Thoracic aorta (tissue), 2 donors: ENCODE data around the gene LURAP1L. TPM values are rescaled to one million over a fixed set of nuclear protein-coding genes. Genes with fewer than 3 reads are reported as not detected.
A peak's percentile ranks its signal among the peaks of the same experiment; 100 is the strongest.

Experiments used
- ATAC-seq: fragments of 150-250 bp; one replicate; pipeline ENCODE4 v1.8.0; 2017; ENCODE audit warnings: low read depth; ENCODE audit not compliant: insufficient number of reproducible peaks, low FRiP score
- DNase-seq: peaks from one replicate; pipeline ENCODE4 v3.0.0-alpha.2; 2020; ENCODE audit warnings: low spot score
- H3K27ac ChIP-seq, 2 donors: fragments of 200-600 bp; sonication (generic); 1 replicate in 1 of 2; 2 replicates in 1 of 2; pipeline ENCODE4 v1.5.1; 2016; ENCODE audit warnings: mild to moderate bottlenecking in 2 of 2, moderate library complexity in 2 of 2
- H3K27me3 ChIP-seq: fragments of 200-600 bp; sonication (generic); replicated peaks from 2 replicates; pipeline ENCODE4 v1.6.0; 2016; ENCODE audit warnings: mild to moderate bottlenecking; ENCODE audit not compliant: insufficient read depth
- H3K36me3 ChIP-seq: fragments of 200-600 bp; sonication (generic); one replicate; pipeline ENCODE4 v1.5.1; 2016
- H3K4me1 ChIP-seq, 2 donors: fragments of 200-600 bp; sonication (generic); 1 replicate in 1 of 2; 2 replicates in 1 of 2; pipeline versions ENCODE4 v1.5.1 to v1.6.0; 2016; ENCODE audit warnings: low read depth in 2 of 2, mild to moderate bottlenecking in 1 of 2; ENCODE audit not compliant: control insufficient read depth in 1 of 2
- H3K4me3 ChIP-seq: fragments of 200-600 bp; sonication (generic); 2 replicates; pipeline ENCODE4 v1.5.1; 2016; ENCODE audit warnings: mild to moderate bottlenecking
- H3K9me3 ChIP-seq: fragments of 200-600 bp; sonication (generic); 2 replicates; pipeline ENCODE4 v1.5.1; 2016
- CTCF ChIP-seq: fragments of 200-600 bp; sonication (generic); IDR thresholded peaks from one replicate; pipeline ENCODE4 v1.5.1; 2019; ENCODE audit warnings: antibody characterized with exemption
- total RNA-seq, 2 donors: library from RNA; depleted of rRNA; stranded (reverse); fragments of >200 nt; gene quantifications; one replicate each; pipeline versions ENCODE4 v1.1.0 to v1.2.3, GENCODE V29; 2016

Gene LURAP1L
- total RNA-seq, 2 donors from 2014 or later, result 10.3 to 14.7 TPM

- Histone ChIP-seq H3K4me3 (peak overlapping the region; percentile 83), H3K4me1 (peaks cover 13 to 23% of the 10 kb centered on the region in 2 donors), H3K9me3 (no peaks in the 10 kb centered on the region), H3K36me3 (no peaks in the 10 kb centered on the region), H3K27me3 (no peaks in the 10 kb centered on the region), H3K27ac (peak overlapping the region; percentile 87 to 91)
- no peak for ATAC-seq
- DNase-seq, result no peak
- peak; percentile 55 for TF ChIP-seq CTCF
Observed at GRCh38 chr9:12775679-12776512, 1.1 kb downstream of the LURAP1L start.

GRCh38 chr9:12776513-12777055, 1.8 kb downstream of the LURAP1L start:
- Histone ChIP-seq H3K4me3 (peak overlapping the region; percentile 83), H3K4me1 (peaks cover 13 to 26% of the 10 kb centered on the region in 2 donors), H3K36me3 (no peaks in the 10 kb centered on the region), H3K27ac (peak overlapping the region; percentile 87 to 91), H3K9me3 (no peaks in the 10 kb centered on the region), H3K27me3 (no peaks in the 10 kb centered on the region)
- peak; percentile 31 for DNase-seq
- no peak for TF ChIP-seq CTCF
- ATAC-seq, result no peak

GRCh38 chr9:12777121-12778022, 2.6 kb downstream of the LURAP1L start:
- no peaks in the 10 kb centered on the region for H3K36me3 ChIP-seq
- DNase-seq (no peak), ATAC-seq (no peak)
- H3K27ac ChIP-seq, result peak overlapping the region; percentile 87 to 91
- no peak for TF ChIP-seq CTCF
- H3K4me3 ChIP-seq, result peak overlapping the region; percentile 83
- H3K27me3 ChIP-seq, result no peaks in the 10 kb centered on the region
- H3K4me1 ChIP-seq, result peaks cover 15 to 33% of the 10 kb centered on the region in 2 donors
- no peaks in the 10 kb centered on the region for H3K9me3 ChIP-seq

GRCh38 chr9:12778389-12778788, 3.6 kb downstream of the LURAP1L start:
- DNase-seq (no peak), ATAC-seq (no peak)
- Histone ChIP-seq H3K9me3 (no peaks in the 10 kb centered on the region), H3K27me3 (no peaks in the 10 kb centered on the region), H3K4me3 (peak overlapping the region; percentile 83), H3K36me3 (no peaks in the 10 kb centered on the region), H3K27ac (peak overlapping the region; percentile 38 to 87), H3K4me1 (peaks cover 15 to 33% of the 10 kb centered on the region in 2 donors)
- no peak for TF ChIP-seq CTCF
